ENCODE results near the gene SEMA5A.

The SEMA5A gene

GRCh38 chr5:9201761-9202160 lies 344.1 kb downstream of the SEMA5A start:
- no peak overlapping the region for H3K14ac ChIP-seq (ENCODE audit: low read length in 2 of 2)
- no peaks in the 10 kb centered on the region for H3K9me3 ChIP-seq (ENCODE audit: control insufficient read depth, low read length)
- no peak overlapping the region for H2AK5ac ChIP-seq (ENCODE audit: low read length, severe bottlenecking)
- H2BK5ac ChIP-seq (ENCODE audit: low read depth, low read length, poor library complexity, severe bottlenecking), result no peak overlapping the region
- peak overlapping the region; percentile 21 for H4K8ac ChIP-seq (ENCODE audit: low read length)
- H3K27ac ChIP-seq (ENCODE audit: low read length, poor library complexity, severe bottlenecking), result no peak overlapping the region
- H2BK120ac ChIP-seq (ENCODE audit: low read depth, low read length), result no peak overlapping the region
- no peak for DNase-seq
- H3K18ac ChIP-seq (ENCODE audit: low read depth in 1 of 2, low read length in 2 of 2), result no peak overlapping the region
- H2AFZ ChIP-seq (ENCODE audit: low read depth, low read length), result no peak overlapping the region
- H3K4me1 ChIP-seq (ENCODE audit: control insufficient read depth, insufficient read depth, low read depth, low read length), result peaks cover 4% of the 10 kb centered on the region
- H4K91ac ChIP-seq (ENCODE audit: low read length), result no peak overlapping the region
- H3K23ac ChIP-seq (ENCODE audit: low read length in 2 of 2), result no peak overlapping the region
- no peak overlapping the region for H3K4me2 ChIP-seq (ENCODE audit: low read length, poor library complexity, severe bottlenecking)
- no peak overlapping the region for H2BK15ac ChIP-seq (ENCODE audit: low read depth, poor library complexity, severe bottlenecking)
- H3K4ac ChIP-seq (ENCODE audit: low read depth in 1 of 2, low read length in 2 of 2), result no peak overlapping the region
- H3K36me3 ChIP-seq (ENCODE audit: control insufficient read depth in 1 of 2, insufficient read depth in 2 of 2, low read depth in 1 of 2, low read length in 2 of 2), result peaks cover 0 to 2% of the 10 kb centered on the region in 2 experiments
- H3K27me3 ChIP-seq (ENCODE audit: control insufficient read depth in 1 of 2, insufficient read depth in 1 of 2, low read length in 2 of 2), result no peaks in the 10 kb centered on the region
- 74% methylated on average over 6 of the region's 6 CpGs for WGBS
- no peak overlapping the region for H3K9ac ChIP-seq (ENCODE audit: low read length)
- peaks cover 16% of the 10 kb centered on the region for H3K79me1 ChIP-seq (replicated peaks; ENCODE audit: low read length, poor library complexity, severe bottlenecking)
- no peak overlapping the region for H3K4me3 ChIP-seq (ENCODE audit: insufficient read depth in 1 of 2, low read depth in 1 of 2, low read length in 2 of 2)
- H2BK12ac ChIP-seq (ENCODE audit: low read length in 2 of 2), result no peak overlapping the region

- Histone ChIP-seq H3K4ac (ENCODE audit: low read depth in 1 of 2, low read length in 2 of 2) (no peak overlapping the region), H3K36me3 (ENCODE audit: control insufficient read depth in 1 of 2, insufficient read depth in 2 of 2, low read depth in 1 of 2, low read length in 2 of 2) (peaks cover 0 to 5% of the 10 kb centered on the region in 2 experiments), H2AFZ (ENCODE audit: low read depth, low read length) (no peak overlapping the region), H4K91ac (ENCODE audit: low read length) (no peak overlapping the region), H2BK120ac (ENCODE audit: low read depth, low read length) (no peak overlapping the region), H3K4me3 (ENCODE audit: insufficient read depth in 1 of 2, low read depth in 1 of 2, low read length in 2 of 2) (no peak overlapping the region), H3K4me1 (ENCODE audit: control insufficient read depth, insufficient read depth, low read depth, low read length) (peaks cover 6% of the 10 kb centered on the region), H3K23ac (ENCODE audit: low read length in 2 of 2) (no peak overlapping the region), H2AK5ac (ENCODE audit: low read length, severe bottlenecking) (no peak overlapping the region), H3K9me3 (ENCODE audit: control insufficient read depth, low read length) (no peaks in the 10 kb centered on the region), H3K79me1 (replicated peaks; ENCODE audit: low read length, poor library complexity, severe bottlenecking) (peaks cover 15% of the 10 kb centered on the region), H2BK5ac (ENCODE audit: low read depth, low read length, poor library complexity, severe bottlenecking) (no peak overlapping the region), H3K14ac (ENCODE audit: low read length in 2 of 2) (no peak overlapping the region), H3K27me3 (ENCODE audit: control insufficient read depth in 1 of 2, insufficient read depth in 1 of 2, low read length in 2 of 2) (no peaks in the 10 kb centered on the region), H3K27ac (ENCODE audit: low read length, poor library complexity, severe bottlenecking) (no peak overlapping the region), H4K8ac (ENCODE audit: low read length) (no peak overlapping the region), H2BK15ac (ENCODE audit: low read depth, poor library complexity, severe bottlenecking) (no peak overlapping the region), H3K4me2 (ENCODE audit: low read length, poor library complexity, severe bottlenecking) (no peak overlapping the region), H3K18ac (ENCODE audit: low read depth in 1 of 2, low read length in 2 of 2) (no peak overlapping the region), H2BK12ac (ENCODE audit: low read length in 2 of 2) (no peak overlapping the region), H3K9ac (ENCODE audit: low read length) (no peak overlapping the region)
- DNase-seq, result no peak
- 100% methylated on average over 1 of the region's 2 CpGs for WGBS
Observed at GRCh38 chr5:9201011-9201410, 344.9 kb downstream of the SEMA5A start.

- H2AFZ ChIP-seq (ENCODE audit: low read depth, low read length), result no peak overlapping the region
- peaks cover 0 to 9% of the 10 kb centered on the region in 2 experiments for H3K36me3 ChIP-seq (ENCODE audit: control insufficient read depth in 1 of 2, insufficient read depth in 2 of 2, low read depth in 1 of 2, low read length in 2 of 2)
- H3K9ac ChIP-seq (ENCODE audit: low read length), result no peak overlapping the region
- no peak overlapping the region for H2BK120ac ChIP-seq (ENCODE audit: low read depth, low read length)
- DNase-seq, result peak; percentile 44
- H3K4me2 ChIP-seq (ENCODE audit: low read length, poor library complexity, severe bottlenecking), result no peak overlapping the region
- H2BK15ac ChIP-seq (ENCODE audit: low read depth, poor library complexity, severe bottlenecking), result no peak overlapping the region
- 75% methylated on average over 3 of the region's 3 CpGs for WGBS
- no peak overlapping the region for H2BK5ac ChIP-seq (ENCODE audit: low read depth, low read length, poor library complexity, severe bottlenecking)
- H3K14ac ChIP-seq (ENCODE audit: low read length in 2 of 2), result no peak overlapping the region
- H3K23ac ChIP-seq (ENCODE audit: low read length in 2 of 2), result no peak overlapping the region
- no peak overlapping the region for H2AK5ac ChIP-seq (ENCODE audit: low read length, severe bottlenecking)
- H3K27ac ChIP-seq (ENCODE audit: low read length, poor library complexity, severe bottlenecking), result no peak overlapping the region
- H3K27me3 ChIP-seq (ENCODE audit: control insufficient read depth in 1 of 2, insufficient read depth in 1 of 2, low read length in 2 of 2), result no peaks in the 10 kb centered on the region
- H3K18ac ChIP-seq (ENCODE audit: low read depth in 1 of 2, low read length in 2 of 2), result no peak overlapping the region
- H3K4ac ChIP-seq (ENCODE audit: low read depth in 1 of 2, low read length in 2 of 2), result no peak overlapping the region
- no peak overlapping the region for H3K4me3 ChIP-seq (ENCODE audit: insufficient read depth in 1 of 2, low read depth in 1 of 2, low read length in 2 of 2)
- no peak overlapping the region for H4K8ac ChIP-seq (ENCODE audit: low read length)
- no peak overlapping the region for H2BK12ac ChIP-seq (ENCODE audit: low read length in 2 of 2)
- no peaks in the 10 kb centered on the region for H3K9me3 ChIP-seq (ENCODE audit: control insufficient read depth, low read length)
- no peak overlapping the region for H4K91ac ChIP-seq (ENCODE audit: low read length)
- peaks cover 9% of the 10 kb centered on the region for H3K4me1 ChIP-seq (ENCODE audit: control insufficient read depth, insufficient read depth, low read depth, low read length)
- peaks cover 8% of the 10 kb centered on the region for H3K79me1 ChIP-seq (replicated peaks; ENCODE audit: low read length, poor library complexity, severe bottlenecking)
Observed at GRCh38 chr5:9198394-9198793, 347.5 kb downstream of the SEMA5A start.

- Histone ChIP-seq H3K4ac (ENCODE audit: low read depth in 1 of 2, low read length in 2 of 2) (no peak overlapping the region), H3K14ac (ENCODE audit: low read length in 2 of 2) (no peak overlapping the region), H2BK120ac (ENCODE audit: low read depth, low read length) (no peak overlapping the region), H2BK5ac (ENCODE audit: low read depth, low read length, poor library complexity, severe bottlenecking) (no peak overlapping the region), H2AFZ (ENCODE audit: low read depth, low read length) (no peak overlapping the region), H2BK15ac (ENCODE audit: low read depth, poor library complexity, severe bottlenecking) (no peak overlapping the region), H2AK5ac (ENCODE audit: low read length, severe bottlenecking) (no peak overlapping the region), H3K27me3 (ENCODE audit: control insufficient read depth in 1 of 2, insufficient read depth in 1 of 2, low read length in 2 of 2) (no peaks in the 10 kb centered on the region), H3K79me1 (replicated peaks; ENCODE audit: low read length, poor library complexity, severe bottlenecking) (peaks cover 8% of the 10 kb centered on the region), H3K36me3 (ENCODE audit: control insufficient read depth in 1 of 2, insufficient read depth in 2 of 2, low read depth in 1 of 2, low read length in 2 of 2) (peaks cover 0 to 9% of the 10 kb centered on the region in 2 experiments), H3K4me3 (ENCODE audit: insufficient read depth in 1 of 2, low read depth in 1 of 2, low read length in 2 of 2) (no peak overlapping the region), H3K23ac (ENCODE audit: low read length in 2 of 2) (no peak overlapping the region), H3K9me3 (ENCODE audit: control insufficient read depth, low read length) (no peaks in the 10 kb centered on the region), H4K8ac (ENCODE audit: low read length) (no peak overlapping the region), H3K4me1 (ENCODE audit: control insufficient read depth, insufficient read depth, low read depth, low read length) (peaks cover 9% of the 10 kb centered on the region), H3K9ac (ENCODE audit: low read length) (no peak overlapping the region), H4K91ac (ENCODE audit: low read length) (no peak overlapping the region), H2BK12ac (ENCODE audit: low read length in 2 of 2) (no peak overlapping the region), H3K18ac (ENCODE audit: low read depth in 1 of 2, low read length in 2 of 2) (no peak overlapping the region), H3K4me2 (ENCODE audit: low read length, poor library complexity, severe bottlenecking) (no peak overlapping the region), H3K27ac (ENCODE audit: low read length, poor library complexity, severe bottlenecking) (no peak overlapping the region)
- DNase-seq, result peak; percentile 53
- no CpG with 5 or more reads among the region's 1 CpG for WGBS
Observed at GRCh38 chr5:9197881-9198260, 348.0 kb downstream of the SEMA5A start.

Data from mesenchymal stem cell (in vitro differentiated cells and primary cell).